Measurements from ENCODE around the gene STAG3.

STAG3 gene

DNA sequence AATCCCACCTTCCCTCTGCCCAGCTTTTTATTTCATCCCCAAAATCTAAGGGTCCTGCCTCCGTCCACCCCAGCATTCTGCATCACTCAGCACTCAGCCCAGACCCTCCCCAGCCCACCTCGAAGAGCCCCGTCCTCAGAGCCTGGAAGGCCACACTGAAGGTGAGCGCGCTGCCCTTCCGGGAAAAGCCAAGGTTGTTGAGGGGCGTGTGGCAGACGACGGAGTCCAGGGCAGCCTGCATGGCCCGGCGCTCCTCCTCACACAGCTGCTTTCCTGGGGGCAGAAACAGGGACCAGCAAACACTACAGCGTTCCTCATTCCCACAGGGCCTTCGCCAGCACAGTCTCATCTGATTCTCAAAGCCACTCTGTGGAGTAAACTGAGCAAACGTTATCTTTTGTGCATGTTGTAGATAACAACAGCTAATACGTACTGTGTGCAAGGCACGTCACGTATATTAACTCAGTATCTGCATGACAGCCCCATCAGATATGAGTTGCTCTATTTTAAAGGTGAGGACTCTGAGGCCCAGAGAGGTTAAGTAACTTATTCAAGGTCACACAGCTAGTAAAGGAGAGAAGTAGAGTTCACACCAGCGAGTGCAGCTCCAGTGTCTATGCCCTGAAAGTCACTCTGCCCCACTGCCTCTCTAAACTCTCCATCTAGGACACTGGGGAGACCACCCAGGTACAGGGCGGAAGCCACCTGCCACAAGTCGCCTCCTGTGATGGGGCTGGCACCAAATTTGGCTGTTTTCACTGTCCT is 22.0 kb upstream of the STAG3 start:
- DNase-seq (ENCODE audit: low spot score) = no peak

GRCh38 chr7:100156331-100157068 is 21.2 kb upstream of the STAG3 start:
- peak; percentile 43 for DNase-seq (ENCODE audit: low spot score)

GRCh38 chr7:100157069-100157333 is 20.7 kb upstream of the STAG3 start:
- DNase-seq (ENCODE audit: low spot score) = no peak

DNA sequence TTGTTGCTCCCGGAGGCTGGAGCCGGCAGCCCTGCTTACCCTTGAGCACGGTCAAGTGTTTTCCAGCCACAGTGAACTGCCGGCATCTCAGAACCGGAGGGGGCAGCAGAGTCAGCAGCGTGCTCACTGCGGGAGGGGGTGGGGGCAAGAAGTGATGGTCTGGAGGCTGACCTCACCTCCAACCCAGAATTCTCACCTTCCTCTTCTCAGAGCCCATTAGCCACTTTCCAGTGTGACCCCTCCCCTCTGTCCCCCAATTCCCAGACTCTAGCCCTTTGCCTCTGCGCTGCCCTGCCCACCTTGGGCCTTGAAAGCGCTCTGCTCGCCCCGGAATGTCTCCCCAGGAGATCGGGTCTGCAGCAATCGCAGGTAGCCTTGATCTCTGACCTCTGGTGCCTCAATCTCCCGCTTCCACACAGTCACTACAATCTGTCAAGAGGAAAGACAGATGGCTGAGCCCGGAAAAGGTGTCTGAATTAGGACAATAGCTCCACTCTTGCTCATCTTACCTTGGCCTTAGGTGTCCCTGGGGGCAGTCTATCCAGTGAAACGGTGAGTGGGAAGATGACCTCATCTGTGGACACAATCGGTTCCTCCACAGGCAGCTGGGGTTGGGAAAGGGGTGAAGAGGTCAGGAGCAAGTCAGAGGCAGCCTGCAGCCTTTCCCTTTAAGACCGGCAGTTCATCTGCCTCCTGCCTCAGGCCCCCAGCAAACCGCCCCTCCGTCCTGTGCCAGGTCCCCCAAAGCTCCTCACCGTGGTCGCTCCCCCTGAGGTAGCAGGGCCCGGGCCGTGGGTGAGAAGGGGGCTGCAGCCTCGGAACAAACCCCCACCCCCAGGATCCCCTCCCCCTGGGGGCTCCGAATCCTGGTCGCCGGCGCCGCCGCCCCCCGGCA is 20.1 kb upstream of the STAG3 start:
- no peak for DNase-seq (ENCODE audit: low spot score)

GRCh38 chr7:100158229-100159098 is 19.3 kb upstream of the STAG3 start, which contains the start of gene TRAPPC14:
Gene TRAPPC14 (minus strand): TSS chr7:100158723. CDS start chr7:100158499, 224 bp downstream.
- DNase-seq (ENCODE audit: low spot score) = peak; percentile 88

- no peak for DNase-seq (ENCODE audit: low spot score)
These were observed 18.6 kb upstream of the STAG3 start for GRCh38 chr7:100159099-100159623.

- DNase-seq (ENCODE audit: low spot score) = no peak
These were observed 17.7 kb upstream of the STAG3 start for GRCh38 chr7:100160067-100160466.

- DNase-seq (ENCODE audit: low spot score) = peak; percentile 16
These were observed 14.6 kb upstream of the STAG3 start for GRCh38 chr7:100163006-100163531.

DNA sequence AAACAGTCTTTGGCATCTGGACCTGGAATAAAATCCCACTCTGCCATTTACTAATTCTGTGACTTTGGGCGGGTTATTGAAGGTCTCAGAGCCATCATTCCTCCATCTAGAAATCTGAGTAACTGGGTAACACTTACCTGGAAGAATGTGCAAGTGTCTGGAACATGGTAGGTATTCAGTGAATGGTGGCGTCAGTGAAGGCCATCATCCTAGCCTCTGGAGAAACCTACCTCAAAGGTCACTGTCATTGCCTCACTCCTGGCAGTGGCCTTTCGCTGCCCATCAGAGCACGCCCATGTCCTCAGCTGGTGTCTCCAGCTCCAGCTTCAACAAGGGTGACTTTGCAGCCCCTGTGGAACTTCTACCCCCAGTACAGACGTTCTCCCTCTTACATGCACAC is 13.8 kb upstream of the STAG3 start:
- no peak for DNase-seq (ENCODE audit: low spot score)

DNA sequence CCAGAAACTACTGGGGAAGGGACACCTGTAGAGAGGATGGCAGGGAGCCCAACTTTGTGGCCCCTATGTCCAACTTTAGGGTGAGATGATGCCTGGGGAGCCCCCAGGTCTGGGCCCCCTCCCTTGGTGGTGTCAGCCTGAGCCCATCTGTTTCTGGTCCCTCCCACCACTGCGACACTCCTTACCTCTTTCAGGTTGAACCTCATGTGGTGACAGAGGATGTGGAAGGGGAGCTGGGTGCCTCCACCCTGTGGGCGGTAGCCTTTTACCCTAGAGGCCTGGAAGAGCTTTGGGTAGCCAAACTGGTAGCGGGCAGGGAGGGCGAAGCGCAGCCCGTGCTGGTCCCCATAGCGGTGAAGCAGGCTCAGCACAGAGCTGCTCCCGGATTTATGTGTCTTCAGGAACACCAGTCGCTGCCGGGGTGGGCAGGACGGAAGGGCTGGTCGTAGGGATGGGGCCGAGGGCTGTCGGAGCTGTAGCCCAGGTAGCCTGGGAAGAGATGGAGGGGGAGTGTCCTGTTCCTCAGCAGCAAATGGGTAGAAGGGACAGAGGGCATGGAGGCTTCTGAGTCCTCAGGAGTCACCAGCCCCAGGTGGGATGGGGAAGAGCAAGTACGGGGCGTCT is 11.3 kb upstream of the STAG3 start:
- DNase-seq (ENCODE audit: low spot score) = peak; percentile 39

DNA sequence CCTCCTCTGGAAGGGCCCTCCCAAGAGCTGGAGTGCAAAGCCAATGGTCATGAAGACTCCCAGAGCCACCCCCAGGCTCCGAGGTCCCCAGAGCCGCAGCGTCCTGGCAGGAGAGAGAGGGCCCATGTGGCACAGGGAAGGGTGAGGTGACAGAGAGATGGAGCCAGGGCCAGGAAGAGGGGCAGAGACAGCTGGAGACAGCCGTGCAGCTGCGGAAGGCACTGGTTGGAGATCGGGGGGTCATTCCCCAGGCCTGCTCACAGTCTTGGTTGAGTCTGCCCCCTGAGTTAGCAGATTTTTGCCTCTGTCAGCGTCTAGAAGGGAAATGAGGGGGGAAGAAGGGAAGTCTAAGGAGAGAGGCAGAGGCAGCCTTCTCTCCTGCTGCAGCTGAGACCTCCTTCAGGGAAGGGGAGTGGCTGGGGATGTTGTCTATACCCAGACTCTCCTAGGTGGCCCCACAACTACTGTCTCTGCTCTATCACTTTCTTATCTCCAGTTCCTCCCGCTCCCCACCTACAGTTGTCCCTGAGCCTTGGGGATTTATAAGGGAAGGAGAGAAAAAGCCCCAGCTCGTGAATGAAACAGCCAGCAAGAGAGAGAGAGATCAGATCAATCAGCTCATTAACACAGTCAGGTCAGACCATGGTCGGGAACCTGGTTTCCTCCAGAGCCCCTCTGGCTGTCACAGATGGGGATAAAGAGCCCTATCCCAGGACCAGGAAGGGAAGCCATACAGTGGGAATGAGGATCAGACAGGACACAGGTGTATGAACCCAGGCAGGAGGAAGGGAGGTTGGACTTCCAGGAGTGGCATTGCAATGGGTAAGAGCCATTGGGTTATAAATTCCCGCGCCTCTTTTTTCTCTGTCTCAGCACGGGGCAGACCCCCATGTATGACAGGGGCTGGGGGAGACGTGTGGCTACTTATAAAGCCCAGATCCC is 10.5 kb upstream of the STAG3 start:
- DNase-seq (ENCODE audit: low spot score) = no peak

GRCh38 chr7:100167912-100168323 is 9.8 kb upstream of the STAG3 start:
- DNase-seq (ENCODE audit: low spot score) = no peak

DNA sequence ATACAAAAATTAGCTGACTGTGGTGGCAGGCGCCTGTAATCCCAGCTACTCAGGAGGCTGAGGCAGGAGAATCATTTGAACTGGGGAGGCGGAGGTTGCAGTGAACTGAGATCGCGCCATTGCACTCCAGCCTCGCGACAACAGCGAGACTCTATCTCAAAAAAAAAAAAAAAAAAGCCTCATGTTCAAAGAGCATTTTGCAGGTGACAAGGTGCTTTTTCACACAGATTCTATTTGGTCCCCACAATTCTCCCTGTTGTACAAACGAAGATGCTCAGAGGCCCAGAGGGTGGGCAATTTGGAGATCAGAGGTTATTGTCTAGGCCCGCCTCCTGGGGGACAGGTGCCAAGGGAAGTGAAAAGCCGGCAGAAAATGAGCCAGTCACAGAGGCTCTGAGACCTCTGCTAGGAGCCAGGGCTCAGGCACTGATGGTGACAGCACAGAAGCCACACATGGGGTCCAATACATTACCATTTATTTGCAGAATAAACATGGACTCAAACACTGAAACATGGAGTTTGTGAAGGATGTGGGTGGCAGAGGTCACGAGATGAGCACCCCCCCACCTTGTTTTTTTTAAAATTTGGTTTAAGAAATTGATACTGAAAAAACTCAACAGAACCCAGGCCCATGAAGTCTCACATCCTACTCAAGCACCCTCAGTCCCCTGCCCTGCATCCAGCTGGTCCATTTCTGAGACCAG is 8.4 kb upstream of the STAG3 start:
- DNase-seq (ENCODE audit: low spot score) = no peak

- DNase-seq (ENCODE audit: low spot score) = no peak
These were observed 7.4 kb upstream of the STAG3 start for GRCh38 chr7:100170101-100170897.

- peak; percentile 25 for DNase-seq (ENCODE audit: low spot score)
These were observed 6.5 kb upstream of the STAG3 start for GRCh38 chr7:100171087-100171681.

- no peak for DNase-seq (ENCODE audit: low spot score)
These were observed 5.9 kb upstream of the STAG3 start for GRCh38 chr7:100171840-100172239.

GRCh38 chr7:100173806-100174495 is 3.8 kb upstream of the STAG3 start:
- DNase-seq (ENCODE audit: low spot score) = no peak

Data from CD4-positive, alpha-beta T cell treated with Interleukin-2 at 100 ng/mL for 4 hours (primary cell).